ENCODE data around the gene FAM236C.
"Not testable (repeated sequence)": the region's sequence is repeated elsewhere in the genome, so short reads cannot be mapped to it uniquely, and the experiment has no call there.

Gene FAM236C

GRCh38 chrX:72912315-72912714 lies at the start of gene FAM236C:
FAM236C (plus strand) TSS chrX:72912615; CDS start chrX:72912715, 100 bp downstream.
- not testable (repeated sequence) for DNase-seq

DNA sequence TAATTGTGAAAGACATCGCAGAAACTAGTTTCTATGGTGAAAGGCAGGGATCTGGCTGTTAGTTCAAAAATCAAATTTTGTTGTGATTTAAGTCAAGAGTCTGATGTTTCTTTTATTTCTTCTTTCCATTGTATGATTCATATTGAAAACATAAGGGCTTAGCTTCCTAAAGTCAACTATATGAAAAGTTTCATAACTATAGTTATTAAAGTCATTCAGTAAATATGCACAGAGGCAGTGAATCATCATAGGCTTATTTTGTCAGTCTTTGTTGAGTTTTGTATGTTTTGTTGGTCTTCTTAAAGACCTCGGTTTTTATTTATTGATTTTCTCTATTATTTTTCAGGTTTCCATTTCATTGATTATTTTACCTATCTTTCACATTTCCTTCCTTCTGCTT lies 29.5 kb upstream of the FAM236C start:
- DNase-seq: not testable (repeated sequence)

DNA sequence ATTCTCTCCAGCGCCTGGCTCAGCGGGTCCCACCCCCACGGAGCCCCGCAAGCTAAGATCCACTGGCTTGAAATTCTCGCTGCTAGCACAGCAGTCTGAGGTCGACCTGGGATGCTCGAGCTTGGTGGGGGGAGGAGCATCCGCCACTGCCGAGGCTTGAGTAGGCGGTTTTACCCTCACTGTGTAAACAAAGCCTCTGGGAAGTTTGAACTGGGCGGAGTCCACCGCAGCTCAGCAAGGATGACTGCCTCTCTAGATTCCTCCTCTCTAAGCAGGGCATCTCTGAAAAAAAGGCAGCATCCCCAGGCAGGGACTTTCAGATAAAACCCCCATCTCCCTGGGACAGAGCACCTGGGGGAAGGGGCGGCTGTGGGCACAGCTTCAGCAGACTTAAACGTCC lies 22.7 kb upstream of the FAM236C start:
- DNase-seq: not testable (repeated sequence)

- DNase-seq: not testable (repeated sequence)
Observed at GRCh38 chrX:72916096-72916495, 3.7 kb downstream of the FAM236C start.

- DNase-seq: not testable (repeated sequence)
Observed at GRCh38 chrX:72932283-72932682, 19.9 kb downstream of the FAM236C start.

- not testable (repeated sequence) for DNase-seq
Observed at GRCh38 chrX:72936455-72936854, 24.0 kb downstream of the FAM236C start.

- not testable (repeated sequence) for DNase-seq
Observed at GRCh38 chrX:72936882-72937455, 24.6 kb downstream of the FAM236C start.

GRCh38 chrX:72937906-72938305 lies 25.5 kb downstream of the FAM236C start, which contains the start of gene FAM236A:
FAM236A (plus strand) TSS chrX:72938206; CDS start chrX:72938263, 57 bp downstream.
- not testable (repeated sequence) for DNase-seq

- DNase-seq: not testable (repeated sequence)
Observed at GRCh38 chrX:72942272-72942671, 29.9 kb downstream of the FAM236C start.

DNA sequence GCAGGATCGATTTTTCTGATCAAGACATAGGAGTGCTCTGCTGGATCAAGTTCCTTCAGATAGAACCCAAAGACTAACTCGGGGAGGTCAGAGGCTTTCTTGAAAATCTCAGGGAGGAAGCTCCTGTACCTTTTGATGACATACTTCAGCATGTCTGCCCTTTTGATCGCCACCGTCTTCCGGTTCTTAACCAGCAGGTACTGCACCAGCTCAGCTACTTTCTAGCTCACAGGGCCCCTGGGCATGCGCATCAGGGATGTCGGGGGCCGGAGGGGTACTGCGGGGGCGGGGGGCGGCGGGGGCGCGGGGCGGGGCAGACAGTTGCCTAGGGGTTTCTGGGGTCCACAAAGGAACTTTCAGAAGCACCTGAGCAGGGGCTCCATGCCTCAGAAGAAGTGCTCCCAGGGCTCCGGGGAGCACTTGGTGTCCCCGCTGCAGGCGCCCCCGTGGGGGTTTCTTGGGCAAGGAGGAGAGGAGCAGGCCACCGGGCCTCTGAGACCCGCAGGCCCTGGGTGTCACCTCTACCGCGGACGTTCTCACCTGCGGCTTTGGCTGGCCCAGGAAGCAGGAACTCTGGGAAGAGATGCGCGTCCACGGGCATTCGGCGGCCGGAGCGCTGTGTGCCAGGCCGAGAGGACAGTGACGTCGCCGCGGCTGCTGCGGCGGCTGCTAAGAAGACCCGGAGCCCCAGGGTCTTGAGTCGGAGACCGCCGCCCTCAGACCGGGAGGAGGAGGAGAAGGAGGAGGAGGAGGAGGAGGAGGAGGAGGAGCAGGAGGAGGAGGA lies 30.8 kb downstream of the FAM236C start:
- DNase-seq: not testable (repeated sequence)

DNA sequence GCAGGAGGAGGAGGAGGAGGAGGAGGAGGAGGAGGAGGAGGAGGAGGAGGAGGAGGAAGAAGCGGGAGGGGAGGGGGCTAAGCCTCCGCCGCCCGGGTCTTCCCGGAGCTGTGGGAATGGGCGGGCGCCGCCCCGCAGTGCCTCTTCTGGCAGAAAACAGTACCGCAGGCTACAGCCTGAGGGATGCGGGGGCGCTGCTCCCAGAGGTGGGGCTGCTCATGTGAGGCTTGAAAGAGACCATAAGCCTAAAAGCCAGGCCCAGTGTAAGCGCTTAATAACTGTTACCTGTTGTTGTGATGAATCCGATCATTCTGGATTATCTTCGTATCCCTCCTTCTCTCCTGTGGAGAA lies 31.4 kb downstream of the FAM236C start, which contains the start of gene DMRTC1:
DMRTC1 (minus strand) TSS at position 19 of the 351 bp plus-strand sequence. CDS start 68,143 bp downstream, outside the sequence.
- DNase-seq: not testable (repeated sequence)

DNA sequence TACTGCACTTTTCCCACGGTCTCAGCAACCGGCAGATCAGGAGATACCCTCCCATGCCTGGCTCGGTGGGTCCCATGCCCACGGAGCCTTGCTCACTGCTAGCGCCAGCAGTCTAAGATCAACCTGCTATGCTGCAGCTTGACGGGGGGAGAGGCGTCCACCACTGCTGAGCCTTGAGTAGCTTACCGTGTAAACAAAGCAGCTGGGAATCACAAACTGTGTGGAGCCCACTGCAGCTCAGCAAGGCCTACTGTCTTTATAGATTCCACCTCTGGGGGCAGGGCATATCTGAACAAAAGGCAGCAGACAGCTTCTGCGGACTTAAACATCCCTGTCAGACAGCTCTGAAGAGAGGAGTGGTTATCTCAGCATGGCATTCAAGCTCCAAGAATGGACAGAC lies 47.6 kb downstream of the FAM236C start:
- DNase-seq: not testable (repeated sequence)
